Spleen (tissue), 11 donors: ENCODE results near the gene RANBP10. TPM values are rescaled to one million over a fixed set of nuclear protein-coding genes. Genes with fewer than 3 reads are reported as not detected.

Experiments used
- DNase-seq: peaks from one replicate; pipeline ENCODE4 v3.0.0-alpha.2; 2020
- H3K27ac ChIP-seq, 8 donors: fragments of 200-600 bp; sonication (generic) in 7 of 8; 1 replicate in 4 of 8; 2 replicates in 4 of 8; pipeline versions ENCODE4 v1.5.0 to v1.8.0; 2016 to 2021; ENCODE audit warnings: inconsistent platforms in 4 of 8, mild to moderate bottlenecking in 4 of 8, moderate library complexity in 1 of 8
- H3K27me3 ChIP-seq, 7 donors: fragments of 200-600 bp; sonication (generic) in 6 of 7; replicated peaks in 1 of 7; 1 replicate in 4 of 7; 2 replicates in 3 of 7; pipeline versions ENCODE4 v1.5.0 to v1.8.0; 2016 to 2021; ENCODE audit warnings: inconsistent platforms in 3 of 7, mild to moderate bottlenecking in 1 of 7
- H3K36me3 ChIP-seq, 6 donors: fragments of 200-600 bp; sonication (generic) in 5 of 6; 1 replicate in 4 of 6; 2 replicates in 2 of 6; pipeline versions ENCODE4 v1.5.0 to v1.8.0; 2016 to 2021; ENCODE audit warnings: inconsistent platforms in 2 of 6
- H3K4me1 ChIP-seq, 6 donors: fragments of 200-600 bp; sonication (generic) in 5 of 6; 1 replicate in 3 of 6; 2 replicates in 3 of 6; pipeline versions ENCODE4 v1.5.0 to v1.8.0; 2016 to 2021; ENCODE audit warnings: inconsistent platforms in 3 of 6
- H3K4me3 ChIP-seq, 8 donors: fragments of 200-600 bp; sonication (generic) in 7 of 8; 1 replicate in 4 of 8; 2 replicates in 4 of 8; pipeline versions ENCODE4 v1.5.0 to v1.8.0; 2016 to 2021; ENCODE audit warnings: inconsistent platforms in 4 of 8, mild to moderate bottlenecking in 4 of 8, moderate library complexity in 2 of 8
- H3K9me3 ChIP-seq, 8 donors: fragments of 200-600 bp; sonication (generic) in 7 of 8; 1 replicate in 4 of 8; 2 replicates in 4 of 8; pipeline versions ENCODE4 v1.5.0 to v1.8.0; 2016 to 2021; ENCODE audit warnings: inconsistent platforms in 4 of 8
- CTCF ChIP-seq, 11 experiments: fragments of 200-600 bp in 7 of 11; fragments of 450-650 bp in 4 of 11; sonication (generic) in 4 of 11; IDR thresholded peaks in 8 of 11; conservative IDR thresholded peaks in 3 of 11; 1 replicate in 7 of 11; 2 replicates in 4 of 11; pipeline versions ENCODE4 v1.4.0 to v1.8.0; 2016 to 2021; ENCODE audit warnings: antibody characterized with exemption in 11 of 11, inconsistent platforms in 4 of 11, mild to moderate bottlenecking in 1 of 11
- POLR2A ChIP-seq, 3 donors: fragments of 450-650 bp; IDR thresholded peaks; one replicate each; pipeline ENCODE4 v1.5.1; 2017; ENCODE audit warnings: antibody characterized with exemption in 3 of 3, mild to moderate bottlenecking in 1 of 3
- POLR2AphosphoS5 ChIP-seq, 3 donors: sonication (generic); formaldehyde crosslinking; IDR thresholded peaks; one replicate each; pipeline ENCODE4 v1.5.1; 2017; ENCODE audit warnings: antibody characterized with exemption in 3 of 3
- WGBS, 5 donors: extraction: QIAGEN DNeasy Blood & Tissue Kit in 3 of 5; methylation state at CpG; one replicate each; pipeline versions ENCODE4 v1.1.5 to v1.1.7; 2013 to 2018; 5-methylcytosine and 5-hydroxymethylcytosine counted together
- intact Hi-C: fragments of 100-400 bp; cut with DNase I; formaldehyde crosslinking; loops from one replicate; pipeline ENCODE4 v1.15.0; 2023; ENCODE audit warnings: low total_unique reads
- polyA plus RNA-seq, 3 donors: library from polyadenylated mRNA; stranded (reverse); fragments of 200-250 nt; gene quantifications; one replicate each; pipeline ENCODE4 v1.2.1, GENCODE V29; 2013
- small RNA-seq, 4 donors: library from RNA; depleted of rRNA; stranded (forward); fragments of <200 nt; gene quantifications; one replicate each; pipeline ENCODE3, GENCODE V24; 2016
- total RNA-seq, 7 donors: library from RNA; depleted of rRNA in 3 of 7; stranded (reverse); fragments of >200 nt in 3 of 7; fragmentation: NEBNext Ultra II Directional in 4 of 7; extraction: Animal tissue kit (Norgen Biotek cat#: 25700) in 4 of 7; gene quantifications; one replicate each; pipeline versions ENCODE4 v1.1.0 to v1.2.1, GENCODE V29; 2016 to 2021
- donor health status: healthy with polysubstance abuse.
- donor health status: DM: no; HTN: no; CAD: no; lungs with moderate emphysema.
- donor health status: DM: no; HTN: no; CAD: no.
- donor health status: Bipolar disorder and iron deficiency.
- donor health status: healthy.
- donor health status: DM: no; HTN: no; CAD: no.
- donor health status: DM: yes; HTN: yes; CAD: no.

Gene RANBP10
- total and polyA plus RNA-seq, 10 donors, result 6.6 to 38.6 (median 22.6) TPM

DNA sequence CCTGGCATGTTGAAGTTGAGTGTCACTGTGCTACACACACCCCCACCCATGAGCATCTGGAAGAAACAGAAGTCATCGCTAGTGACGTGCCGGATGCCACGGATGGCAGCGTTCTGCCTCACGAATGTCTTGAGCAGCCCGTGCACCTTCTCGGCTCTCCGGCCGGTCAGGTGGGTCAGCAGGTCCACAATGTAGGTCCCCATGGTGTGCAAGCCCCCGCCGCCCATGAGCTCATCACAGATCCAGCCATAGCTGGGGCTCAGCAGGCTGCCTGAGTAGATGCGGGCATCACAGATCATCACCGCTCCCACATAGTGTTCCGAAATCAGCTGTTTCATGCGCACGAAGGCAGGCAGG lies 130.8 kb downstream of the RANBP10 start:
- TF ChIP-seq POLR2AphosphoS5 (IDR thresholded peaks at IDR 0.05) (peak in 1 of 3 donors; percentile 47), POLR2A (IDR thresholded peaks at IDR 0.05) (no peak), CTCF (IDR thresholded peaks at IDR 0.05 in 8 of 11, conservative IDR thresholded peaks at IDR 0.05 in 3 of 11) (no peak)
- peaks cover 0 to 39% (median 7%) of the 10 kb centered on the region in 6 donors for H3K36me3 ChIP-seq
- no peak overlapping the region for H3K4me3 ChIP-seq
- peaks cover 18 to 78% (median 61%) of the 10 kb centered on the region in 6 donors for H3K4me1 ChIP-seq
- 96 to 98% (median 96%) methylated on average over 10 to 17 of the region's 17 CpGs for WGBS, 5 donors
- DNase-seq, result no peak
- H3K27ac ChIP-seq, result peak overlapping the region; percentile 19 to 94 (median 68)
- no peaks in the 10 kb centered on the region for H3K27me3 ChIP-seq
- H3K9me3 ChIP-seq, result no peaks in the 10 kb centered on the region
- intact Hi-C loops, result loop anchor here (10.0 kb wide), 1 partner anchor 249 kb away; no protein-coding TSS in a partner anchor

- H3K4me3 ChIP-seq, result no peak overlapping the region
- H3K36me3 ChIP-seq, result peaks cover 0 to 34% (median 7%) of the 10 kb centered on the region in 6 donors
- intact Hi-C loops, result loop anchor here (5.0 to 10.0 kb wide), 2 partner anchors 42 to 250 kb away; partner anchors contain the start of gene GFOD2
These were observed 131.3 kb downstream of the RANBP10 start for GRCh38 chr16:67674851-67675578.

GRCh38 chr16:67673712-67674580 lies 132.4 kb downstream of the RANBP10 start:
- H3K4me1 ChIP-seq, result peaks cover 18 to 90% (median 69%) of the 10 kb centered on the region in 6 donors
- no peaks in the 10 kb centered on the region for H3K27me3 ChIP-seq
- 35 to 44% (median 37%) methylated on average over 20 to 21 of the region's 21 CpGs for WGBS, 5 donors
- intact Hi-C loops, result loop anchor here (5.0 to 10.0 kb wide), 2 partner anchors 43 to 251 kb away; partner anchors contain the start of gene GFOD2
- H3K4me3 ChIP-seq, result peak overlapping the region in 1 of 8 donors; percentile 27
- no peaks in the 10 kb centered on the region for H3K9me3 ChIP-seq
- peaks cover 0 to 27% (median 7%) of the 10 kb centered on the region in 6 donors for H3K36me3 ChIP-seq
- H3K27ac ChIP-seq, result peak overlapping the region; percentile 31 to 94 (median 82)
- peak; percentile 89 for DNase-seq
- no peak for TF ChIP-seq CTCF (IDR thresholded peaks at IDR 0.05 in 8 of 11, conservative IDR thresholded peaks at IDR 0.05 in 3 of 11)
- peak; percentile 30 to 90 (median 47) for TF ChIP-seq POLR2AphosphoS5 (IDR thresholded peaks at IDR 0.05)

More at GRCh38 chr16:67674851-67675578, 131.3 kb downstream of the RANBP10 start:
- H3K4me1 ChIP-seq, result peaks cover 18 to 79% (median 61%) of the 10 kb centered on the region in 6 donors
- 92 to 97% (median 95%) methylated on average over 19 to 28 of the region's 28 CpGs for WGBS, 5 donors
- peak; percentile 77 for DNase-seq
- TF ChIP-seq CTCF (IDR thresholded peaks at IDR 0.05 in 8 of 11, conservative IDR thresholded peaks at IDR 0.05 in 3 of 11) (no peak), POLR2AphosphoS5 (IDR thresholded peaks at IDR 0.05) (peak in 1 of 3 donors; percentile 39)
- no peaks in the 10 kb centered on the region for H3K27me3 ChIP-seq
- peak overlapping the region in 7 of 8 donors; percentile 62 to 94 (median 83) for H3K27ac ChIP-seq
- no peaks in the 10 kb centered on the region for H3K9me3 ChIP-seq

Small RNA genes lying within 50 kb of the gene (small RNA-seq; reads per million reads assigned to genes)
- 0 reads per million in 4 donors for gene AC040162.2

Other genes with a start within 250 kb of the RANBP10 start
- gene CTCF, start 244.0 kb downstream of the RANBP10 start, total RNA-seq, result 10 to 100 TPM; 47.6 to 67.7 (median 50.8) TPM
- 10 to 100 TPM; 24.4 to 36.7 (median 25.6) TPM for gene CTCF, start 244.0 kb downstream of the RANBP10 start, polyA plus RNA-seq
- 10 to 100 TPM; 30.0 to 66.7 (median 50.6) TPM for gene CARMIL2, start 161.4 kb downstream of the RANBP10 start, total RNA-seq
- 10 to 100 TPM; 48.1 to 92.3 (median 80.1) TPM for gene CARMIL2, start 161.4 kb downstream of the RANBP10 start, polyA plus RNA-seq
- 10 to 100 TPM; 18.1 to 31.7 (median 24.4) TPM for gene ACD, start 146.3 kb downstream of the RANBP10 start, total RNA-seq
- 10 to 100 TPM; 16.9 to 25.2 (median 18.1) TPM for gene ACD, start 146.3 kb downstream of the RANBP10 start, polyA plus RNA-seq
- 10 to 100 TPM in 1 of 7 donors, 1 to 10 TPM in 6; 3.3 to 13.8 (median 5.5) TPM for gene PARD6A, start 145.6 kb downstream of the RANBP10 start, total RNA-seq
- gene PARD6A, start 145.6 kb downstream of the RANBP10 start, polyA plus RNA-seq, result 10 to 100 TPM in 1 of 3 donors, 1 to 10 TPM in 2; 5.4 to 10.2 (median 8.2) TPM
- 10 to 100 TPM in 5 of 7 donors, 1 to 10 TPM in 2; 9.2 to 18.4 (median 11.4) TPM for gene ENKD1, start 139.8 kb downstream of the RANBP10 start, total RNA-seq
- gene ENKD1, start 139.8 kb downstream of the RANBP10 start, polyA plus RNA-seq, result 10 to 100 TPM; 13.0 to 21.6 (median 18.7) TPM
- gene C16orf86, start 139.7 kb downstream of the RANBP10 start, total RNA-seq, result 10 to 100 TPM in 2 of 7 donors, 1 to 10 TPM in 5; 5.2 to 17.3 (median 7.9) TPM
- gene C16orf86, start 139.7 kb downstream of the RANBP10 start, polyA plus RNA-seq, result 10 to 100 TPM in 2 of 3 donors, 1 to 10 TPM in 1; 8.9 to 11.1 (median 11.0) TPM
- 10 to 100 TPM; 34.6 to 45.6 (median 41.1) TPM for gene GFOD2, start 87.2 kb downstream of the RANBP10 start, total RNA-seq
- gene GFOD2, start 87.2 kb downstream of the RANBP10 start, polyA plus RNA-seq, result 10 to 100 TPM; 10.4 to 21.4 (median 11.6) TPM
- 1 to 10 TPM in 1 of 7 donors, under 1 TPM in 6; 0.44 to 2.7 (median 0.80) TPM for gene TSNAXIP1, start 329 bp upstream of the RANBP10 start, total RNA-seq
- 1 to 10 TPM; 1.0 to 2.3 (median 1.9) TPM for gene TSNAXIP1, start 329 bp upstream of the RANBP10 start, polyA plus RNA-seq
- 10 to 100 TPM; 23.5 to 80.7 (median 35.7) TPM for gene THAP11, start 35.8 kb upstream of the RANBP10 start, total RNA-seq
- 10 to 100 TPM; 19.9 to 31.7 (median 24.3) TPM for gene THAP11, start 35.8 kb upstream of the RANBP10 start, polyA plus RNA-seq
- 10 to 100 TPM; 38.8 to 64.3 (median 48.6) TPM for gene NUTF2, start 40.4 kb upstream of the RANBP10 start, total RNA-seq
- gene NUTF2, start 40.4 kb upstream of the RANBP10 start, polyA plus RNA-seq, result 100 to 1,000 TPM in 1 of 3 donors, 10 to 100 TPM in 2; 92.3 to 116 (median 97.0) TPM
- 10 to 100 TPM; 43.2 to 82.9 (median 50.8) TPM for gene CENPT, start 41.1 kb upstream of the RANBP10 start, total RNA-seq
- gene CENPT, start 41.1 kb upstream of the RANBP10 start, polyA plus RNA-seq, result 100 to 1,000 TPM in 1 of 3 donors, 10 to 100 TPM in 2; 47.2 to 101 (median 91.3) TPM
- gene EDC4, start 66.5 kb upstream of the RANBP10 start, total RNA-seq, result 10 to 100 TPM; 51.7 to 71.3 (median 63.2) TPM
- gene EDC4, start 66.5 kb upstream of the RANBP10 start, polyA plus RNA-seq, result 10 to 100 TPM; 27.6 to 45.0 (median 39.6) TPM
- gene NRN1L, start 78.3 kb upstream of the RANBP10 start, total RNA-seq, result 1 to 10 TPM in 3 of 7 donors, under 1 TPM in 2, not detected in 2; 0.60 to 6.2 (median 1.2) TPM
- 1 to 10 TPM; 2.5 to 4.4 (median 3.4) TPM for gene NRN1L, start 78.3 kb upstream of the RANBP10 start, polyA plus RNA-seq
- 10 to 100 TPM; 13.0 to 31.3 (median 26.0) TPM for gene PSKH1, start 86.7 kb upstream of the RANBP10 start, total RNA-seq
- gene PSKH1, start 86.7 kb upstream of the RANBP10 start, polyA plus RNA-seq, result 10 to 100 TPM in 1 of 3 donors, 1 to 10 TPM in 2; 5.0 to 16.2 (median 6.8) TPM
- gene CTRL, start 125.3 kb upstream of the RANBP10 start, total RNA-seq, result 1 to 10 TPM; 2.0 to 8.5 (median 4.6) TPM
- gene CTRL, start 125.3 kb upstream of the RANBP10 start, polyA plus RNA-seq, result 10 to 100 TPM in 1 of 3 donors, 1 to 10 TPM in 2; 2.7 to 10.3 (median 4.8) TPM
- gene PSMB10, start 130.3 kb upstream of the RANBP10 start, total RNA-seq, result 100 to 1,000 TPM in 6 of 7 donors, 10 to 100 TPM in 1; 80.3 to 152 (median 128) TPM
- 100 to 1,000 TPM; 207 to 236 (median 236) TPM for gene PSMB10, start 130.3 kb upstream of the RANBP10 start, polyA plus RNA-seq
- gene LCAT, start 137.6 kb upstream of the RANBP10 start, total RNA-seq, result 10 to 100 TPM in 5 of 7 donors, 1 to 10 TPM in 2; 5.2 to 28.5 (median 13.7) TPM
- 10 to 100 TPM in 2 of 3 donors, 1 to 10 TPM in 1; 8.5 to 51.6 (median 40.2) TPM for gene LCAT, start 137.6 kb upstream of the RANBP10 start, polyA plus RNA-seq
- gene SLC12A4, start 162.1 kb upstream of the RANBP10 start, total RNA-seq, result 10 to 100 TPM; 23.1 to 68.5 (median 38.6) TPM
- 10 to 100 TPM in 1 of 3 donors, 1 to 10 TPM in 2; 4.6 to 27.4 (median 8.9) TPM for gene SLC12A4, start 162.1 kb upstream of the RANBP10 start, polyA plus RNA-seq
- gene DPEP3, start 173.9 kb upstream of the RANBP10 start, total RNA-seq, result 1 to 10 TPM in 4 of 7 donors, under 1 TPM in 3; 0.57 to 2.2 (median 1.4) TPM
- under 1 TPM; 0.26 to 0.49 (median 0.43) TPM for gene DPEP3, start 173.9 kb upstream of the RANBP10 start, polyA plus RNA-seq
- 10 to 100 TPM; 18.6 to 79.6 (median 30.4) TPM for gene DPEP2, start 192.9 kb upstream of the RANBP10 start, total RNA-seq
- gene DPEP2, start 192.9 kb upstream of the RANBP10 start, polyA plus RNA-seq, result 10 to 100 TPM; 21.7 to 31.0 (median 24.7) TPM
- gene DPEP2NB, start 209.4 kb upstream of the RANBP10 start, total RNA-seq, result not detected
- not detected for gene DPEP2NB, start 209.4 kb upstream of the RANBP10 start, polyA plus RNA-seq
- 10 to 100 TPM in 5 of 7 donors, 1 to 10 TPM in 2; 8.6 to 12.7 (median 10.3) TPM for gene DDX28, start 216.7 kb upstream of the RANBP10 start, total RNA-seq
- gene DDX28, start 216.7 kb upstream of the RANBP10 start, polyA plus RNA-seq, result 10 to 100 TPM; 15.8 to 19.0 (median 17.6) TPM
- 10 to 100 TPM; 22.3 to 31.7 (median 27.6) TPM for gene DUS2, start 216.7 kb upstream of the RANBP10 start, total RNA-seq
- gene DUS2, start 216.7 kb upstream of the RANBP10 start, polyA plus RNA-seq, result 10 to 100 TPM; 17.4 to 28.8 (median 25.2) TPM